H1 (cell line): ENCODE results near the gene FOXC1. TPM values are rescaled to one million over a fixed set of nuclear protein-coding genes. Genes with fewer than 3 reads are reported as not detected.

Experiments used
- ASH2L ChIP-seq: fragments of 200-600, 300-600 bp; sonication (generic); IDR thresholded peaks from one replicate; pipeline ENCODE4 v1.7.1; 2017; ENCODE audit warnings: low read length
- JUND ChIP-seq: IDR thresholded peaks from 2 replicates; pipeline ENCODE4 v1.6.1; 2011; ENCODE audit warnings: mild to moderate bottlenecking, improper control_type of control experiment, low read length
- RAD21 ChIP-seq, 2 experiments: IDR thresholded peaks in 1 of 2; conservative IDR thresholded peaks in 1 of 2; 2 replicates each; pipeline ENCODE4 v1.6.1; 2011; ENCODE audit warnings: low read depth in 2 of 2, low read length in 2 of 2, improper control_type of control experiment in 1 of 2, inconsistent platforms in 1 of 2, mild to moderate bottlenecking in 1 of 2, moderate library complexity in 1 of 2
- RBBP5 ChIP-seq: IDR thresholded peaks from 2 replicates; pipeline ENCODE4 v1.7.1; 2012; ENCODE audit warnings: low read depth, mild to moderate bottlenecking, inconsistent platforms, low read length, moderate library complexity, borderline replicate concordance
- RNF2 ChIP-seq: fragments of 200-900, 300-1000 bp; sonication (generic); IDR thresholded peaks from 2 replicates; pipeline ENCODE4 v1.7.1; 2016; ENCODE audit warnings: borderline replicate concordance, low read depth, mild to moderate bottlenecking, antibody characterized with exemption, low read length; ENCODE audit not compliant: poor library complexity, severe bottlenecking; ENCODE audit errors: missing control alignments
- SUZ12 ChIP-seq: fragments of 200-600 bp; sonication (generic); IDR thresholded peaks from 2 replicates; pipeline ENCODE4 v1.6.1; 2012; ENCODE audit warnings: mild to moderate bottlenecking, inconsistent platforms, low read length, moderate library complexity, mixed read lengths
- TAF7 ChIP-seq: optimal IDR thresholded peaks from 2 replicates; pipeline ENCODE3; 2011; ENCODE audit warnings: low read depth, mild to moderate bottlenecking, inconsistent platforms, low read length, moderate library complexity, borderline replicate concordance
- TCF12 ChIP-seq: IDR thresholded peaks from 2 replicates; pipeline ENCODE4 v1.6.1; 2011; ENCODE audit warnings: low read depth, mild to moderate bottlenecking, low read length
- YY1 ChIP-seq: IDR thresholded peaks from 2 replicates; pipeline ENCODE4 v1.6.1; 2011; ENCODE audit warnings: low read depth, mild to moderate bottlenecking, low read length
- polyA plus RNA-seq, 7 experiments: library from polyadenylated mRNA; depleted of rRNA in 3 of 7; stranded (reverse) in 5 of 7; unstranded in 2 of 7; fragments of >200 nt in 5 of 7; fragments of 200-250 nt in 2 of 7; gene quantifications; 1 replicate in 5 of 7; 2 replicates in 1 of 7; 4 replicates in 1 of 7; pipeline versions ENCODE4 v1.2.1 to v1.2.3, GENCODE V29; 2011 to 2013; ENCODE audit warnings: missing spikeins in 2 of 7, mixed read lengths in 2 of 7
- total RNA-seq: library from RNA; stranded (reverse); fragmentation: NEBNext Ultra II Directional; extraction: Animal tissue kit (Norgen Biotek cat#: 25700); gene quantifications from 2 replicates; pipeline ENCODE4 v1.2.1, GENCODE V29; 2021

Gene FOXC1
- total and polyA plus RNA-seq, 2 of the 8 experiments (the other 6 are each of a cell fraction or from before 2014, with no cell fraction given): 0.22 TPM; not detected in 1

DNA sequence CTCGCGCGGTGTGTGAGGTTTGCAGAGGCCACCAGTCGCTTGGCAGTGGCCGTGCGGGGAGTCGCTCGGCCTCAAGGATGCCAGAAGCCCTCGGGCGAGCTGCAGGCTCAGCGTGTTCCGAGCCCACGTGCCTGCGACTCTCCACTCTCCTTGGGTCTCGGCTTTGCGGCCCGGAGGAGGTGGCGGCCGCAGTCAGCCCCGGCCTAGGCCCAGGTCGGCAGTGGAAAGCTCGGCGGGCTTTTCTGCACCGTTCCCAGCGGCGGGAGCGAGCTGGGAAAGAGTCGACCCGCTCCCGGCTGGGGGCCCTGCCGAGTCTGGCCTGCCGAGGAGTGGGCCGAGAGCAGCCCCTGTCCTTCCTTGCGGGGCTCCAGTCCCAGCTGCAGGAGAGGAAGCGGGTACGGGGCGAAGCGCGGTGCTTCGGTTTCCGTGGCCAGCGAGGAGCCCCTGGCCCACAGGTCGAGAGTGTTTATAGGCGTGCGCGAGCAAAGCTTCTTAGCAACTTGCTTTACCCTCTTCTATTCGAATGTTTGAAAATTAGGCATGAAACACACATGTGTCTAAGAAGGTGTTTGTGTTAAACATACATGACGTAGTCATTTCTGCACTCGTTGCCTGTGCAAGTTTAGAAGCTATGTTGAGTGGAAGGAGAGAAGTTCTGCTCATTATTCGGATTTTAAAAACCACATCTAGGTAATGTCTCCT, 5.6 kb downstream of the FOXC1 start (continued):
- TF ChIP-seq RAD21 (IDR thresholded peaks at IDR 0.05 in 1 of 2, conservative IDR thresholded peaks at IDR 0.05 in 1 of 2; ENCODE audit: low read depth in 2 of 2, low read length in 2 of 2) (no peak), YY1 (peak; percentile 43; the same call in 1 of the 2 replicates), RBBP5 (peak; percentile 64; the same call in 1 of the 2 replicates), TCF12 (0 out of 2 replicates have a peak, but pooled peaks have one; percentile 43), JUND (no peak), RNF2 (peak; percentile 90), SUZ12 (peak; percentile 95), ASH2L (peak; percentile 80), TAF7 (no peak)
- TF ChIP-seq, all 59 proteins: peak for 11
